OCI-LY1 (cell line): Measurements from ENCODE around the gene CEP164.

ENCODE experiments used
- H2AFZ ChIP-seq: fragments of 200-600 bp; sonication (generic), shearing (Covaris generic); 2 replicates; pipeline ENCODE4 v1.6.0; 2014; ENCODE audit warnings: antibody characterized with exemption, mild to moderate bottlenecking, low read length
- H3F3A ChIP-seq: fragments of 200-600 bp; sonication (generic), shearing (Covaris generic); 2 replicates; pipeline ENCODE4 v1.6.0; 2014; ENCODE audit warnings: mild to moderate bottlenecking, antibody characterized with exemption, low read length, moderate library complexity; ENCODE audit not compliant: insufficient read depth
- H3K27ac ChIP-seq: fragments of 200-600 bp; sonication (generic); 2 replicates; pipeline ENCODE4 v1.5.1; 2014; ENCODE audit warnings: low read length, mixed run types, mild to moderate bottlenecking, low read depth; ENCODE audit not compliant: poor library complexity, severe bottlenecking
- H3K27me3 ChIP-seq: fragments of 200-600 bp; sonication (generic); 2 replicates; pipeline ENCODE4 v1.6.0; 2014; ENCODE audit warnings: antibody characterized with exemption, mild to moderate bottlenecking, low read length, moderate library complexity; ENCODE audit not compliant: insufficient read depth
- H3K36me3 ChIP-seq: fragments of 200-600 bp; sonication (generic); 2 replicates; pipeline ENCODE4 v1.6.1; 2014; ENCODE audit warnings: mild to moderate bottlenecking, antibody characterized with exemption, low read length, moderate library complexity, mixed read lengths; ENCODE audit not compliant: insufficient read depth
- H3K4me1 ChIP-seq: fragments of 200-600 bp; sonication (generic); 2 replicates; pipeline ENCODE4 v1.5.1; 2014; ENCODE audit warnings: mild to moderate bottlenecking, low read length, moderate library complexity; ENCODE audit not compliant: insufficient read depth, severe bottlenecking
- H3K4me2 ChIP-seq: fragments of 200-600 bp; sonication (generic), shearing (Covaris generic); 2 replicates; pipeline ENCODE4 v1.6.1; 2014; ENCODE audit warnings: low read length
- H3K4me3 ChIP-seq: fragments of 200-600 bp; sonication (generic); 2 replicates; pipeline ENCODE4 v1.5.1; 2014; ENCODE audit warnings: low read length, low read depth, mild to moderate bottlenecking, mixed read lengths; ENCODE audit not compliant: poor library complexity, severe bottlenecking
- H3K79me2 ChIP-seq: fragments of 200-600 bp; shearing (Covaris generic); 2 replicates; pipeline ENCODE4 v1.6.1; 2016; ENCODE audit warnings: mixed run types, low read length, mixed read lengths; ENCODE audit not compliant: insufficient read depth
- H3K9ac ChIP-seq: fragments of 200-600 bp; sonication (generic), shearing (Covaris generic); 2 replicates; pipeline ENCODE4 v1.6.1; 2014; ENCODE audit warnings: mild to moderate bottlenecking, low read length, mixed read lengths
- H3K9me2 ChIP-seq: fragments of 200-600 bp; sonication (generic), shearing (Covaris generic); 2 replicates; pipeline ENCODE4 v1.6.1; 2014; ENCODE audit warnings: low read depth, mild to moderate bottlenecking, low read length, mixed read lengths
- H3K9me3 ChIP-seq: fragments of 200-600 bp; shearing (Covaris generic); 2 replicates; pipeline ENCODE4 v1.6.1; 2014; ENCODE audit warnings: low read length, mixed read lengths
- H4K20me1 ChIP-seq: fragments of 200-600 bp; sonication (generic), shearing (Covaris generic); 2 replicates; pipeline ENCODE4 v1.6.0; 2016; ENCODE audit warnings: mild to moderate bottlenecking, low read length; ENCODE audit not compliant: insufficient read depth
- CTCF ChIP-seq: fragments of 200-600 bp; sonication (generic), shearing (Covaris generic); IDR thresholded peaks from 2 replicates; pipeline ENCODE4 v1.5.1; 2017; ENCODE audit warnings: mild to moderate bottlenecking, antibody characterized with exemption, low read length, moderate library complexity, mixed read lengths
- EZH2 ChIP-seq: fragments of 200-600 bp; sonication (generic), shearing (Covaris generic); IDR thresholded peaks from 2 replicates; pipeline ENCODE4 v1.8.0; 2017; ENCODE audit warnings: borderline replicate concordance, mixed run types, mild to moderate bottlenecking, antibody characterized with exemption, low read length, moderate library complexity, mixed read lengths

The CEP164 gene

GRCh38 chr11:117414724-117415123, 87.1 kb downstream of the CEP164 start:
- Histone ChIP-seq H3K9ac (no peak overlapping the region), H2AFZ (no peak overlapping the region), H3K27me3 (no peaks in the 10 kb centered on the region), H4K20me1 (no peaks in the 10 kb centered on the region), H3K27ac (no peak overlapping the region), H3K4me3 (no peak overlapping the region), H3K9me3 (no peaks in the 10 kb centered on the region), H3K79me2 (no peaks in the 10 kb centered on the region), H3K4me1 (no peaks in the 10 kb centered on the region), H3F3A (no peaks in the 10 kb centered on the region), H3K36me3 (no peaks in the 10 kb centered on the region), H3K4me2 (no peak overlapping the region), H3K9me2 (no peaks in the 10 kb centered on the region)
- TF ChIP-seq CTCF, result no peak
- TF ChIP-seq EZH2, result no peak

DNA sequence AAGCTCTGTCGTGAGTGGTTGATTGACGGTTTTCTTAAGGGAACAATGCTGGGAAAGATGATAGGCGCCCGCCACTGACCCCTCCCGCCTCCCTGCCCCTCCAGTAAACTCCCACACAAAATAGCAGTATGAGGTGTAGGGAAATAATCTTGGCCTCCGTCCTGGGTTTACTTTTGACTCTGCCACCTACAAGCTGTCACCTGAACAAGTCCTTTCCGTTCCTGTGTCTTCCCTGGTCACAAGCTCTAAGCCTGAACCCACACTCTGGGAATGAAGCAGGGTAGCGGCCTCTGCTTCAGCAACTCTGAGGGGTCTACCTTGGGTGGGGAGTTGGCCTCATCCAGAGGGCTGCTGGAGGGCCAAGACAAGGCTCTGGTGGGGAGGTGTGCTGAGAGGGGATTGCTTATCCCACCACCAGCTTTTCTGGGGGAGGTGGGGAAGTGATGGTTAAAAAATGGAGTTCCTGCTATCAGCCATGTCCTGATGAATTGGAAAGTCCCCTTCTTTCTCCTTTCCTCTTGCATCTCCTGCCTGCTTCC, 87.8 kb downstream of the CEP164 start:
- no peaks in the 10 kb centered on the region for H3K36me3 ChIP-seq
- no peaks in the 10 kb centered on the region for H3K4me1 ChIP-seq
- no peaks in the 10 kb centered on the region for H3K79me2 ChIP-seq
- H3K27ac ChIP-seq, result no peak overlapping the region
- H2AFZ ChIP-seq, result no peak overlapping the region
- no peak overlapping the region for H3K4me2 ChIP-seq
- no peaks in the 10 kb centered on the region for H3K27me3 ChIP-seq
- H3K9me2 ChIP-seq, result no peaks in the 10 kb centered on the region
- no peaks in the 10 kb centered on the region for H4K20me1 ChIP-seq
- no peaks in the 10 kb centered on the region for H3K9me3 ChIP-seq
- H3F3A ChIP-seq, result no peaks in the 10 kb centered on the region
- no peak overlapping the region for H3K9ac ChIP-seq
- no peak overlapping the region for H3K4me3 ChIP-seq
- TF ChIP-seq CTCF, result no peak
- no peak for TF ChIP-seq EZH2

GRCh38 chr11:117417342-117417741, 89.7 kb downstream of the CEP164 start:
- Histone ChIP-seq H3K4me1 (no peaks in the 10 kb centered on the region), H2AFZ (no peak overlapping the region), H3K9me2 (no peaks in the 10 kb centered on the region), H3K4me2 (no peak overlapping the region), H3K36me3 (no peaks in the 10 kb centered on the region), H3F3A (no peaks in the 10 kb centered on the region), H3K27me3 (no peaks in the 10 kb centered on the region), H4K20me1 (no peaks in the 10 kb centered on the region), H3K79me2 (no peaks in the 10 kb centered on the region), H3K9me3 (no peaks in the 10 kb centered on the region), H3K9ac (no peak overlapping the region), H3K4me3 (no peak overlapping the region), H3K27ac (no peak overlapping the region)
- TF ChIP-seq CTCF (no peak), EZH2 (no peak)
